Measurements from ENCODE around the gene GALNT14. TPM values are rescaled to one million over a fixed set of nuclear protein-coding genes. Genes with fewer than 3 reads are reported as not detected.

Gene GALNT14
- total and polyA plus RNA-seq, 4 donors = 0.85 to 2.8 (median 2.4) TPM

GRCh38 chr2:31083234-31083993 lies 54.8 kb downstream of the GALNT14 start:
- Histone ChIP-seq H3K4me3 (no peak overlapping the region), H3K9me3 (ENCODE audit: control insufficient read depth in 4 of 4, insufficient read depth in 3 of 4, low read length in 3 of 4) (no peaks in the 10 kb centered on the region), H3K36me3 (ENCODE audit: control insufficient read depth in 4 of 4, insufficient read depth in 4 of 4, low read length in 4 of 4) (no peaks in the 10 kb centered on the region), H3K27ac (ENCODE audit: low read depth in 1 of 2, low read length in 1 of 2) (no peak overlapping the region), H3K9ac (ENCODE audit: insufficient read depth in 1 of 2, low read length in 2 of 2) (no peak overlapping the region), H3K27me3 (ENCODE audit: control insufficient read depth in 3 of 3, insufficient read depth in 3 of 3, low read length in 2 of 3) (no peaks in the 10 kb centered on the region), H3K4me1 (ENCODE audit: control insufficient read depth in 5 of 5, insufficient read depth in 5 of 5, low read length in 5 of 5) (peaks cover 0 to 5% (median 3%) of the 10 kb centered on the region in 5 donors)
- DNase-seq (no peak), ATAC-seq (ENCODE audit: insufficient read depth, low FRiP score) (no peak)
- WGBS, 2 donors = 80 to 84% methylated on average over 13 of the region's 13 CpGs
- TF ChIP-seq CTCF (IDR thresholded peaks at IDR 0.05; ENCODE audit: control extremely low read depth, extremely low read depth) = no peak

- ATAC-seq (ENCODE audit: insufficient read depth, low FRiP score) (no peak), DNase-seq (no peak)
- peaks cover 0 to 11% (median 5%) of the 10 kb centered on the region in 5 donors for H3K4me1 ChIP-seq (ENCODE audit: control insufficient read depth in 5 of 5, insufficient read depth in 5 of 5, low read length in 5 of 5)
- no peak for TF ChIP-seq CTCF (IDR thresholded peaks at IDR 0.05; ENCODE audit: control extremely low read depth, extremely low read depth)
- H3K9me3 ChIP-seq (ENCODE audit: control insufficient read depth in 4 of 4, insufficient read depth in 3 of 4, low read length in 3 of 4) = no peaks in the 10 kb centered on the region
- no peak overlapping the region for H3K27ac ChIP-seq (ENCODE audit: low read depth in 1 of 2, low read length in 1 of 2)
- 92 to 97% methylated on average over 2 of the region's 2 CpGs for WGBS, 2 donors
- H3K9ac ChIP-seq (ENCODE audit: insufficient read depth in 1 of 2, low read length in 2 of 2) = no peak overlapping the region
- H3K27me3 ChIP-seq (ENCODE audit: control insufficient read depth in 3 of 3, insufficient read depth in 3 of 3, low read length in 2 of 3) = no peaks in the 10 kb centered on the region
- H3K4me3 ChIP-seq = no peak overlapping the region
- no peaks in the 10 kb centered on the region for H3K36me3 ChIP-seq (ENCODE audit: control insufficient read depth in 4 of 4, insufficient read depth in 4 of 4, low read length in 4 of 4)
Measured at GRCh38 chr2:31082002-31082401, 56.2 kb downstream of the GALNT14 start.

GRCh38 chr2:31081492-31081891 lies 56.7 kb downstream of the GALNT14 start:
- Histone ChIP-seq H3K4me3 (no peak overlapping the region), H3K9ac (ENCODE audit: insufficient read depth in 1 of 2, low read length in 2 of 2) (no peak overlapping the region), H3K9me3 (ENCODE audit: control insufficient read depth in 4 of 4, insufficient read depth in 3 of 4, low read length in 3 of 4) (no peaks in the 10 kb centered on the region), H3K36me3 (ENCODE audit: control insufficient read depth in 4 of 4, insufficient read depth in 4 of 4, low read length in 4 of 4) (no peaks in the 10 kb centered on the region), H3K27ac (ENCODE audit: low read depth in 1 of 2, low read length in 1 of 2) (no peak overlapping the region), H3K4me1 (ENCODE audit: control insufficient read depth in 5 of 5, insufficient read depth in 5 of 5, low read length in 5 of 5) (peaks cover 0 to 11% (median 5%) of the 10 kb centered on the region in 5 donors), H3K27me3 (ENCODE audit: control insufficient read depth in 3 of 3, insufficient read depth in 3 of 3, low read length in 2 of 3) (no peaks in the 10 kb centered on the region)
- 61 to 79% methylated on average over 2 of the region's 2 CpGs for WGBS, 2 donors
- no peak for TF ChIP-seq CTCF (IDR thresholded peaks at IDR 0.05; ENCODE audit: control extremely low read depth, extremely low read depth)
- DNase-seq = no peak
- no peak for ATAC-seq (ENCODE audit: insufficient read depth, low FRiP score)
